Vagina (tissue), 2 donors: ENCODE results near the gene BRICD5. TPM values are rescaled to one million over a fixed set of nuclear protein-coding genes. Genes with fewer than 3 reads are reported as not detected.
A peak's percentile ranks its signal among the peaks of the same experiment; 100 is the strongest.

Experiments
- DNase-seq, 2 donors: peaks; one replicate each; pipeline ENCODE4 v3.0.0-alpha.2; 2017; ENCODE audit errors: extremely low spot score in 2 of 2
- H3K27ac ChIP-seq: fragments of 200-600 bp; sonication (generic); one replicate; pipeline ENCODE4 v1.5.1; 2019
- H3K27me3 ChIP-seq: fragments of 200-600 bp; sonication (generic); one replicate; pipeline ENCODE4 v1.5.1; 2019
- H3K36me3 ChIP-seq, 2 donors: fragments of 200-600 bp; sonication (generic); one replicate each; pipeline ENCODE4 v1.5.1; 2017 to 2019
- H3K4me1 ChIP-seq: fragments of 200-600 bp; sonication (generic); one replicate; pipeline ENCODE4 v1.5.1; 2019
- H3K4me3 ChIP-seq, 2 donors: fragments of 200-600 bp; sonication (generic); 1 replicate in 1 of 2; 2 replicates in 1 of 2; pipeline ENCODE4 v1.5.1; 2016 to 2019
- H3K9me3 ChIP-seq: fragments of 200-600 bp; sonication (generic); one replicate; pipeline ENCODE4 v1.5.1; 2019
- CTCF ChIP-seq, 3 experiments: fragments of 450-650 bp in 2 of 3; fragments of 200-600 bp in 1 of 3; sonication (generic) in 1 of 3; IDR thresholded peaks; one replicate each; pipeline ENCODE4 v1.5.1; 2017 to 2019; ENCODE audit warnings: antibody characterized with exemption in 3 of 3, mild to moderate bottlenecking in 2 of 3, moderate library complexity in 2 of 3
- POLR2A ChIP-seq, 2 donors: fragments of 450-650 bp; IDR thresholded peaks; one replicate each; pipeline ENCODE4 v1.6.1; 2017; ENCODE audit warnings: antibody characterized with exemption in 2 of 2, mild to moderate bottlenecking in 2 of 2, moderate library complexity in 2 of 2
- POLR2AphosphoS5 ChIP-seq, 2 donors: sonication (generic); formaldehyde crosslinking; IDR thresholded peaks; one replicate each; pipeline ENCODE4 v1.9.0; 2017; ENCODE audit warnings: antibody characterized with exemption in 2 of 2, mild to moderate bottlenecking in 2 of 2, low read depth in 1 of 2; ENCODE audit not compliant: insufficient read depth in 1 of 2
- intact Hi-C: fragments of 100-400 bp; cut with DNase I; formaldehyde crosslinking; loops from one replicate; pipeline ENCODE4 v1.15.1; 2023
- total RNA-seq: library from RNA; depleted of rRNA; stranded (reverse); fragments of >200 nt; gene quantifications from one replicate; pipeline ENCODE4 v1.2.3, GENCODE V29; 2016

BRICD5 gene
- total RNA-seq, 1 donor from 2014 or later: 9.6 TPM

GRCh38 chr16:2229091-2229490 lies 18.4 kb upstream of the BRICD5 start:
- H3K27me3 ChIP-seq: no peaks in the 10 kb centered on the region
- intact Hi-C loops: no loop called here
- no peak overlapping the region for H3K27ac ChIP-seq
- no peak for TF ChIP-seq CTCF (IDR thresholded peaks at IDR 0.05)
- no peak for TF ChIP-seq POLR2AphosphoS5 (IDR thresholded peaks at IDR 0.05; ENCODE audit: insufficient read depth in 1 of 2, low read depth in 1 of 2)
- TF ChIP-seq POLR2A (IDR thresholded peaks at IDR 0.05): no peak
- no peak for DNase-seq
- no peaks in the 10 kb centered on the region for H3K9me3 ChIP-seq
- H3K4me3 ChIP-seq: no peak overlapping the region
- H3K36me3 ChIP-seq: peaks cover 0 to 51% of the 10 kb centered on the region in 2 donors
- H3K4me1 ChIP-seq: peaks cover 42% of the 10 kb centered on the region

DNA sequence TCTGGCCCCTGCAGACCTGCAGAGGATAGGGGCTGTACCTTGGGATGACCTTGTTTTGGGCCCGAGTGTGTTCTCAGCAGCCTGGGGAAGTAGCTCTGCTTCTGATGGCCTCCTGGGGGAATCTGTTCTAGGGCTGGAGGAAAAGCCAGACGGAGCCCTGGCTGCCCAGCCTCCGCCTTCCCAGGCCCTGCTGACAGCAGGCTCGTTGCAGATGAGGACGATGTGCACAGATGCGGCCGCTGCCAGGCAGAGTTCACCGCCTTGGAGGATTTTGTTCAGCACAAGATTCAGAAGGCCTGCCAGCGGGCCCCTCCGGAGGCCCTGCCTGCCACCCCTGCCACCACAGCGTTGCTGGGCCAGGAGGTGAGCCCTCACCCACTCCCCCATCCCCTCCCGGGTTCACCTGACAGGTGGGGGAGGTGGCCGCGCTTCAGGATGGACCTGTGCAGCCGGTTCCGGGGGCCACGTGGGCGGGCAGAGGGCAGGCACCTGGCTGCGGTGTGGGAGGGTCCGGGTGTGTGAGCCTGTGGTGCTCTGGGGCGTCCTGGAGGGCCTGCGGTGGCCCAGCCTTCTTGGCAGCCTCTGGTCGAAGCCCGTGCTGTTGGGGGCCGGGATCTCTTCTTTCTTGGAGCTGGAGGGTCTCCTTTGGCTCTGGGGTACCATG lies 17.6 kb upstream of the BRICD5 start:
- no peak for TF ChIP-seq CTCF (IDR thresholded peaks at IDR 0.05)
- TF ChIP-seq POLR2A (IDR thresholded peaks at IDR 0.05): no peak
- no peak for TF ChIP-seq POLR2AphosphoS5 (IDR thresholded peaks at IDR 0.05; ENCODE audit: insufficient read depth in 1 of 2, low read depth in 1 of 2)
- intact Hi-C loops: no loop called here
- Histone ChIP-seq H3K36me3 (peaks cover 0 to 43% of the 10 kb centered on the region in 2 donors), H3K4me3 (no peak overlapping the region), H3K9me3 (no peaks in the 10 kb centered on the region), H3K4me1 (peaks cover 43% of the 10 kb centered on the region), H3K27ac (no peak overlapping the region), H3K27me3 (no peaks in the 10 kb centered on the region)
- DNase-seq: no peak

- intact Hi-C loops: no loop called here
- H3K36me3 ChIP-seq: peaks cover 0 to 30% of the 10 kb centered on the region in 2 donors
Observed at GRCh38 chr16:2226918-2227317, 16.3 kb upstream of the BRICD5 start.

DNA sequence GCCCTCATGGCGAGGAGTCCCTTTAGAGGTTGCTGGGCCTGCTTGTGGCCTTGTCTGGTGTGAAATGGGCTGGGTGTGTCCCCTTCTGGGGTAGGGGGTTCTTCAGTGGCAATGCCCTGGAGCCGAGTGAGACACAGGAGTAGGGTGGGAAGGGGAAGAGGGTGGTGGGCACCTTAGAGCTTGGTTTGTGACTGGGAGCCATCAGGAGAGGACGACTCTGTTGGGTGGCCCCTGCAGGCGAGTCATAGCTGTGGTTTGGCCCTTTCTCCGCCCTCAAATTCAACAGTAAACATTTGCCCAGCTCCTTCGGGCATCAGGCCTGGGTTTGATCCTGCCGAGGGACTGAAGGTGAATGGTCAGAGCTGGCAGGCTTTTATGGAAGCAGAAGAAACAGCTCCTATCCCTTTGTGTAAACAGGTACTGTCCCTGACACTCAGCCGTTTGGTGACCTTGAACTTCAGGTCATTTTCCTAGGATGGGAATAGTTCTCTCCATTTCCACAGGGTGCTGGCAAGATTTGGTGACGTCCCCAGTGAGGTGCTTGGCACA lies 15.7 kb upstream of the BRICD5 start:
- no peak for DNase-seq
- intact Hi-C loops: no loop called here
- TF ChIP-seq CTCF (IDR thresholded peaks at IDR 0.05): no peak
- TF ChIP-seq POLR2A (IDR thresholded peaks at IDR 0.05): no peak
- TF ChIP-seq POLR2AphosphoS5 (IDR thresholded peaks at IDR 0.05; ENCODE audit: insufficient read depth in 1 of 2, low read depth in 1 of 2): no peak
- no peaks in the 10 kb centered on the region for H3K9me3 ChIP-seq
- no peaks in the 10 kb centered on the region for H3K27me3 ChIP-seq
- peaks cover 41% of the 10 kb centered on the region for H3K4me1 ChIP-seq
- H3K4me3 ChIP-seq: no peak overlapping the region
- no peak overlapping the region for H3K27ac ChIP-seq
- H3K36me3 ChIP-seq: peaks cover 0 to 24% of the 10 kb centered on the region in 2 donors

More at GRCh38 chr16:2226918-2227317, 16.3 kb upstream of the BRICD5 start:
- Histone ChIP-seq H3K9me3 (no peaks in the 10 kb centered on the region), H3K4me3 (no peak overlapping the region), H3K27ac (no peak overlapping the region), H3K4me1 (peaks cover 47% of the 10 kb centered on the region), H3K27me3 (no peaks in the 10 kb centered on the region)
- TF ChIP-seq POLR2AphosphoS5 (IDR thresholded peaks at IDR 0.05; ENCODE audit: insufficient read depth in 1 of 2, low read depth in 1 of 2): no peak
- DNase-seq: no peak

DNA sequence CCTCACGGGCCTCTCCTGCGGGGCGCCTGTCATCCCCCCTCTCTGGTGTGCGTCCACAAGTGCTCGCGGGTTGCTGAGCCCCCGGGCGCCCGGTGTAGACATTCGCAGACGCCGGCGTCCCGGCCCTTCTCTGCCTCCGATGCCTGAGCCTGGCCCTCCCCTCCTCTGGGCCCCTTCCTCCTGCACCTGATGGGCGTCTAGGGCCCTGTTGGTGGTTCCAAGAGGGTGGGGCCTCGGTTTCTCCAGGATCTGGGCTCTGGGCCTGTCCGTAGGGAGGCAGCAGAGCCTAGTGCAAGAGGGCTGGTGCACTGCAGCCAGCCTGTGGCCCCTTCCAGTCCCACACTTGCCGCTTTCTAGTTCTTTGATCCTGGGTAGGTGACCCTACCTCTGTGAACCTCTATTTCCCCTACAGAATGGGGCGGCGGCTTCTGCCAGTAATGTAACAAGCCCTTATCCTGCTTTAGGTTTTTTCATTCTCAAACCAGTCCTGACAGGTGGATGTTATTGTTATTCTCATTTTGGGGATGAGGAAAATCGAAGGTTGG lies 13.4 kb upstream of the BRICD5 start:
- intact Hi-C loops: no loop called here
- Histone ChIP-seq H3K27ac (peak overlapping the region; percentile 89), H3K27me3 (no peaks in the 10 kb centered on the region), H3K4me3 (peak overlapping the region; percentile 82 to 99), H3K4me1 (peaks cover 31% of the 10 kb centered on the region), H3K9me3 (no peaks in the 10 kb centered on the region), H3K36me3 (peaks cover 0 to 6% of the 10 kb centered on the region in 2 donors)
- TF ChIP-seq POLR2A (IDR thresholded peaks at IDR 0.05) (no peak), CTCF (IDR thresholded peaks at IDR 0.05) (no peak), POLR2AphosphoS5 (IDR thresholded peaks at IDR 0.05; ENCODE audit: insufficient read depth in 1 of 2, low read depth in 1 of 2) (no peak)
- no peak for DNase-seq
